K562 (cell line): ENCODE measurements around the gene UBE2C. TPM values are rescaled to one million over a fixed set of nuclear protein-coding genes. Genes with fewer than 3 reads are reported as not detected.

Source experiments
- ARID1B ChIP-seq: fragments of 450-650 bp; IDR thresholded peaks from 2 replicates; pipeline ENCODE4 v1.6.1; 2016; ENCODE audit warnings: antibody characterized with exemption, mild to moderate bottlenecking, inconsistent platforms
- BCL6 ChIP-seq: fragments of 250-450 bp; sonication (Bioruptor Pico); IDR thresholded peaks from 2 replicates; pipeline ENCODE4 v1.4.0; 2020
- CAMTA2 ChIP-seq: fragments of 250-450 bp; sonication (Bioruptor Pico); conservative IDR thresholded peaks from 2 replicates; pipeline ENCODE4 v1.5.1; 2022
- CBFA2T3 ChIP-seq: fragments of 450-650 bp; IDR thresholded peaks from 2 replicates; pipeline ENCODE4 v1.6.1; 2017
- CREB5 ChIP-seq: fragments of 250-450 bp; sonication (Bioruptor Pico); IDR thresholded peaks from 2 replicates; pipeline ENCODE4 v1.5.0; 2020; ENCODE audit warnings: mild to moderate bottlenecking
- E4F1 ChIP-seq: fragments of 250-450 bp; sonication (Bioruptor Pico); IDR thresholded peaks from 2 replicates; pipeline ENCODE4 v1.5.0; 2021; ENCODE audit warnings: mild to moderate bottlenecking, borderline replicate concordance
- GATA2 ChIP-seq: sonication (generic); formaldehyde crosslinking; IDR thresholded peaks from 2 replicates; pipeline ENCODE4 v1.4.0; 2020; ENCODE audit warnings: mild to moderate bottlenecking, missing genetic modification reagents
- HDAC2 ChIP-seq: fragments of 450-650 bp; IDR thresholded peaks from 2 replicates; pipeline ENCODE4 v1.6.1; 2016; ENCODE audit warnings: mild to moderate bottlenecking
- KDM1A ChIP-seq, 2 experiments: fragments of 450-650 bp; IDR thresholded peaks; 2 replicates each; pipeline ENCODE4 v1.6.1; 2016; ENCODE audit warnings: mild to moderate bottlenecking in 2 of 2
- KLF16 ChIP-seq: IDR thresholded peaks from 2 replicates; pipeline ENCODE4 v1.6.1; 2016; ENCODE audit warnings: antibody characterized with exemption
- MNT ChIP-seq, 2 experiments: fragments of 450-650 bp; conservative IDR thresholded peaks; 2 replicates each; pipeline ENCODE4 v1.6.1; 2017; ENCODE audit warnings: mild to moderate bottlenecking in 2 of 2, moderate library complexity in 2 of 2
- MTA2 ChIP-seq: fragments of 450-650 bp; IDR thresholded peaks from 2 replicates; pipeline ENCODE4 v1.6.1; 2016; ENCODE audit warnings: low read depth
- POLR2AphosphoS5 ChIP-seq: IDR thresholded peaks from 2 replicates; pipeline ENCODE4 v1.6.1; 2011; ENCODE audit warnings: mild to moderate bottlenecking, low read depth, low read length, moderate library complexity; ENCODE audit not compliant: control insufficient read depth, insufficient read depth
- PRPF4 ChIP-seq: fragments of 200-400 bp; formaldehyde crosslinking; IDR thresholded peaks from one replicate; pipeline ENCODE4 v1.6.1; 2017; ENCODE audit warnings: low read length, low read depth, mild to moderate bottlenecking; ENCODE audit not compliant: insufficient read depth, poor library complexity, severe bottlenecking
- SMAD1 ChIP-seq: fragments of 150-350 bp; IDR thresholded peaks from 2 replicates; pipeline ENCODE4 v1.6.1; 2014; ENCODE audit warnings: low read length, low read depth; ENCODE audit not compliant: partially characterized antibody
- SMARCA4 ChIP-seq: fragments of 450-650 bp; IDR thresholded peaks from 2 replicates; pipeline ENCODE4 v1.6.1; 2016
- TAF1 ChIP-seq: IDR thresholded peaks from 2 replicates; pipeline ENCODE4 v1.6.1; 2011; ENCODE audit warnings: mild to moderate bottlenecking, low read length, moderate library complexity; ENCODE audit not compliant: insufficient read depth, control insufficient read depth, severe bottlenecking; ENCODE audit errors: extremely low read depth
- TCF15 ChIP-seq: fragments of 250-450 bp; sonication (Bioruptor Pico); IDR thresholded peaks from 2 replicates; pipeline ENCODE4 v1.8.0; 2022; ENCODE audit warnings: moderate library complexity, mild to moderate bottlenecking, inconsistent platforms
- TCF3 ChIP-seq: sonication (generic); formaldehyde crosslinking; IDR thresholded peaks from 2 replicates; pipeline ENCODE4 v1.4.0; 2020; ENCODE audit warnings: mild to moderate bottlenecking, missing genetic modification reagents
- VEZF1 ChIP-seq: fragments of 200-800 bp; sonication (Bioruptor generic); IDR thresholded peaks from 2 replicates; pipeline ENCODE4 v1.6.1; 2017; ENCODE audit warnings: missing genetic modification characterization, missing compliant biosample characterization
- ZBTB9 ChIP-seq: fragments of 450-650 bp; formaldehyde crosslinking; IDR thresholded peaks from 2 replicates; pipeline ENCODE4 v1.4.0; 2020; ENCODE audit warnings: mild to moderate bottlenecking, moderate library complexity
- ZEB2 ChIP-seq: fragments of 450-650 bp; IDR thresholded peaks from 2 replicates; pipeline ENCODE4 v1.6.1; 2016
- polyA plus RNA-seq, 8 experiments: library from polyadenylated mRNA; depleted of rRNA in 4 of 8; stranded (reverse) in 5 of 8; unstranded in 3 of 8; fragments of >200 nt; fragmentation: Nextera tagmentation in 2 of 8; fragmentation: Illumina TruSeq in 1 of 8; extraction: Ambion mirVana in 2 of 8; extraction: Trizol in 1 of 8; gene quantifications; 2 replicates each; pipeline versions ENCODE4 v1.2.1 to v1.2.3, GENCODE V29; 2011 to 2014; ENCODE audit warnings: inconsistent platforms in 1 of 8, missing spikeins in 1 of 8
- total RNA-seq, 7 experiments: library from RNA; depleted of rRNA in 6 of 7; stranded (reverse); fragments of >200 nt in 6 of 7; fragmentation: Illumina TruSeq in 2 of 7; extraction: Trizol in 2 of 7; gene quantifications; 2 replicates each; pipeline versions ENCODE4 v1.2.1 to v1.2.3, GENCODE V29; 2011 to 2021; ENCODE audit warnings: low replicate concordance in 1 of 7

Gene UBE2C
- total and polyA plus RNA-seq, 9 of the 15 experiments (the other 6 are each of a cell fraction or from before 2014, with no cell fraction given), result 0.51 to 1.6 (median 0.69) TPM

GRCh38 chr20:45836841-45837240, 24.4 kb downstream of the UBE2C start (continued):
- TF ChIP-seq TCF3, result peak; percentile 76
- no peak for TF ChIP-seq PRPF4
- TF ChIP-seq MNT (conservative IDR thresholded peaks at IDR 0.05), result peak in 1 of 2 experiments; percentile 62; a peak in 2 of 4 replicates
- 0 out of 2 replicates have a peak, but pooled peaks have one; percentile 49 for TF ChIP-seq SMARCA4
- peak; percentile 62 for TF ChIP-seq GATA2 (CRISPR knock-in tag)
- peak; percentile 96 to 97 for TF ChIP-seq KDM1A (IDR thresholded peaks at IDR 0.05)
- peak; percentile 76; the same call in 1 of the 2 replicates for TF ChIP-seq KLF16
- peak; percentile 75 for TF ChIP-seq HDAC2
- TF ChIP-seq MTA2, result peak; percentile 25; the same call in 1 of the 2 replicates
- TF ChIP-seq SMAD1, result no peak
- TF ChIP-seq CAMTA2 (CRISPR knock-in tag), result no peak
- no peak for TF ChIP-seq CREB5
- TF ChIP-seq CBFA2T3, result peak; percentile 93
- no peak for TF ChIP-seq BCL6 (CRISPR knock-in tag)
- peak; percentile 33; the same call in 1 of the 2 replicates for TF ChIP-seq VEZF1
- no peak for TF ChIP-seq TCF15 (CRISPR knock-in tag)
- TF ChIP-seq POLR2AphosphoS5, result peak; percentile 58; the same call in 1 of the 2 replicates
- TF ChIP-seq ZBTB9 (CRISPR knock-in tag), result no peak
- TF ChIP-seq E4F1 (CRISPR knock-in tag), result peak; percentile 50; the same call in 1 of the 2 replicates
- TF ChIP-seq ARID1B, result peak; percentile 67; the same call in 1 of the 2 replicates
- TF ChIP-seq TAF1, result no peak
- TF ChIP-seq ZEB2, result no peak
